ENCODE data around the gene IL7R. TPM values are rescaled to one million over a fixed set of nuclear protein-coding genes. Genes with fewer than 3 reads are reported as not detected.

IL7R gene
- total and polyA plus RNA-seq, 2 donors (not counting 1 experiment from before 2014, with no cell fraction given), result 67.9 to 266 TPM

GRCh38 chr5:35876454-35876853, 19.8 kb downstream of the IL7R start:
- no peaks in the 10 kb centered on the region for H3K79me2 ChIP-seq (ENCODE audit: control insufficient read depth, insufficient read depth, low read length)
- TF ChIP-seq EZH2 (IDR thresholded peaks at IDR 0.05; ENCODE audit: low read length, missing control alignments), result no peak
- TF ChIP-seq CTCF (conservative IDR thresholded peaks at IDR 0.05 in 1 of 2, IDR thresholded peaks at IDR 0.05 in 1 of 2; ENCODE audit: low read depth in 1 of 2, low read length in 2 of 2), result no peak
- no peaks in the 10 kb centered on the region for H3K27me3 ChIP-seq (ENCODE audit: control insufficient read depth, insufficient read depth, low read length)
- no peaks in the 10 kb centered on the region for H4K20me1 ChIP-seq (ENCODE audit: control insufficient read depth, extremely low read depth, insufficient read depth, low read length)
- H3K4me1 ChIP-seq (ENCODE audit: control insufficient read depth, extremely low read depth, insufficient read depth, low read length), result no peaks in the 10 kb centered on the region
- H2AFZ ChIP-seq (ENCODE audit: low read length), result no peak overlapping the region
- no peak overlapping the region for H3K9ac ChIP-seq (ENCODE audit: insufficient read depth, low read length)
- H3K36me3 ChIP-seq (ENCODE audit: control insufficient read depth, insufficient read depth, low read length), result peaks cover 5% of the 10 kb centered on the region
- no peak overlapping the region for H3K4me3 ChIP-seq (replicated peaks in 1 of 4; ENCODE audit: control extremely low read depth in 1 of 4, insufficient read depth in 1 of 4, low read depth in 3 of 4, low read length in 4 of 4)
- H3K9me3 ChIP-seq (ENCODE audit: control insufficient read depth, insufficient read depth, low read depth, low read length), result no peaks in the 10 kb centered on the region
- DNase-seq (ENCODE audit: low read depth in 2 of 2), result peak in 1 of 2 donors; percentile 33
- H3K27ac ChIP-seq (ENCODE audit: insufficient read depth, low read length), result no peak overlapping the region
- H3K4me2 ChIP-seq (ENCODE audit: extremely low read depth, insufficient read depth, low read length), result no peak overlapping the region

GRCh38 chr5:35876922-35877321, 20.2 kb downstream of the IL7R start:
- Histone ChIP-seq H3K27ac (ENCODE audit: insufficient read depth, low read length) (no peak overlapping the region), H3K4me3 (replicated peaks in 1 of 4; ENCODE audit: control extremely low read depth in 1 of 4, insufficient read depth in 1 of 4, low read depth in 3 of 4, low read length in 4 of 4) (no peak overlapping the region), H3K36me3 (ENCODE audit: control insufficient read depth, insufficient read depth, low read length) (peaks cover 5% of the 10 kb centered on the region), H2AFZ (ENCODE audit: low read length) (no peak overlapping the region), H3K79me2 (ENCODE audit: control insufficient read depth, insufficient read depth, low read length) (no peaks in the 10 kb centered on the region), H3K9me3 (ENCODE audit: control insufficient read depth, insufficient read depth, low read depth, low read length) (no peaks in the 10 kb centered on the region), H4K20me1 (ENCODE audit: control insufficient read depth, extremely low read depth, insufficient read depth, low read length) (no peaks in the 10 kb centered on the region), H3K27me3 (ENCODE audit: control insufficient read depth, insufficient read depth, low read length) (no peaks in the 10 kb centered on the region), H3K4me2 (ENCODE audit: extremely low read depth, insufficient read depth, low read length) (no peak overlapping the region), H3K9ac (ENCODE audit: insufficient read depth, low read length) (no peak overlapping the region), H3K4me1 (ENCODE audit: control insufficient read depth, extremely low read depth, insufficient read depth, low read length) (no peaks in the 10 kb centered on the region)
- DNase-seq (ENCODE audit: low read depth in 2 of 2), result peak; percentile 63 to 73
- no peak for TF ChIP-seq CTCF (conservative IDR thresholded peaks at IDR 0.05 in 1 of 2, IDR thresholded peaks at IDR 0.05 in 1 of 2; ENCODE audit: low read depth in 1 of 2, low read length in 2 of 2)
- no peak for TF ChIP-seq EZH2 (IDR thresholded peaks at IDR 0.05; ENCODE audit: low read length, missing control alignments)

- no peaks in the 10 kb centered on the region for H3K9me3 ChIP-seq (ENCODE audit: control insufficient read depth, insufficient read depth, low read depth, low read length)
- no peaks in the 10 kb centered on the region for H3K79me2 ChIP-seq (ENCODE audit: control insufficient read depth, insufficient read depth, low read length)
- H2AFZ ChIP-seq (ENCODE audit: low read length), result no peak overlapping the region
- H3K36me3 ChIP-seq (ENCODE audit: control insufficient read depth, insufficient read depth, low read length), result peaks cover 3% of the 10 kb centered on the region
- H3K4me2 ChIP-seq (ENCODE audit: extremely low read depth, insufficient read depth, low read length), result no peak overlapping the region
- H3K9ac ChIP-seq (ENCODE audit: insufficient read depth, low read length), result no peak overlapping the region
- no peaks in the 10 kb centered on the region for H4K20me1 ChIP-seq (ENCODE audit: control insufficient read depth, extremely low read depth, insufficient read depth, low read length)
- no peaks in the 10 kb centered on the region for H3K4me1 ChIP-seq (ENCODE audit: control insufficient read depth, extremely low read depth, insufficient read depth, low read length)
- no peak overlapping the region for H3K4me3 ChIP-seq (replicated peaks in 1 of 4; ENCODE audit: control extremely low read depth in 1 of 4, insufficient read depth in 1 of 4, low read depth in 3 of 4, low read length in 4 of 4)
- no peaks in the 10 kb centered on the region for H3K27me3 ChIP-seq (ENCODE audit: control insufficient read depth, insufficient read depth, low read length)
- DNase-seq (ENCODE audit: low read depth in 2 of 2), result peak in 1 of 2 donors; percentile 69
- no peak overlapping the region for H3K27ac ChIP-seq (ENCODE audit: insufficient read depth, low read length)
- TF ChIP-seq CTCF (conservative IDR thresholded peaks at IDR 0.05 in 1 of 2, IDR thresholded peaks at IDR 0.05 in 1 of 2; ENCODE audit: low read depth in 1 of 2, low read length in 2 of 2), result no peak
- TF ChIP-seq EZH2 (IDR thresholded peaks at IDR 0.05; ENCODE audit: low read length, missing control alignments), result no peak
These were observed 21.0 kb downstream of the IL7R start for GRCh38 chr5:35877655-35878054.
